HCT116 (cell line): Measurements from ENCODE around the gene TACC2. TPM values are rescaled to one million over a fixed set of nuclear protein-coding genes. Genes with fewer than 3 reads are reported as not detected.

Experiments used
- ATAC-seq: fragments of 200-7000 bp; cut with Tn5 transposase; 2 replicates; pipeline ENCODE4 v1.9.1; 2020; ENCODE audit warnings: mild to moderate bottlenecking, moderate library complexity
- BruUV-seq: library from RNA; stranded (reverse); fragments of 400-500 nt; replicated peaks from 2 replicates; lab custom pipeline; 2021; lab: Mats Ljungman, UMichigan
- CTCF ChIA-PET: fragments of 300-600 bp; sonication (Branson Sonifier 250); formaldehyde crosslinking; loops from one replicate; lab custom pipeline; 2021; ENCODE audit warnings: antibody characterized with exemption; lab: Charles Lee
- POLR2A ChIA-PET: fragments of 300-600, 350-600 bp; sonication (Branson Sonifier 250); formaldehyde crosslinking; loops from one replicate; lab custom pipeline; 2021; ENCODE audit warnings: antibody characterized with exemption; lab: Charles Lee
- RAD21 ChIA-PET, 2 experiments: fragments of 300-600 bp; sonication (Branson Sonifier 250); formaldehyde crosslinking; loops; one replicate each; lab custom pipeline; 2023; ENCODE audit warnings: low total read pairs in 2 of 2; ENCODE audit not compliant: uncharacterized antibody in 2 of 2, unreplicated experiment in 2 of 2, low non-redundant PET in 1 of 2; lab: Charles Lee
- DNase-seq: peaks from one replicate; pipeline ENCODE4 v3.0.0-alpha.2; 2010; ENCODE audit warnings: low read depth, low spot score
- H2AFZ ChIP-seq: fragments of 200-600 bp; shearing (Covaris generic), sonication (generic); 2 replicates; pipeline ENCODE4 v1.6.1; 2017; ENCODE audit warnings: low read depth, mixed run types, mixed read lengths, antibody characterized with exemption, low read length; ENCODE audit not compliant: poor library complexity, severe bottlenecking
- H3K27ac ChIP-seq: 2 replicates; pipeline ENCODE4 v1.5.1; 2012; ENCODE audit warnings: low read depth, low read length
- H3K27me3 ChIP-seq: fragments of 200-600 bp; sonication (generic); 2 replicates; pipeline ENCODE4 v1.6.1; 2016; ENCODE audit warnings: mixed run types, low read length, mixed read lengths; ENCODE audit not compliant: insufficient read depth
- H3K36me3 ChIP-seq, 2 experiments: fragments of 200-500 bp in 1 of 2; fragments of 200-600 bp in 1 of 2; sonication (Bioruptor generic) in 1 of 2; sonication (generic) in 1 of 2; 2 replicates each; pipeline versions ENCODE4 v1.5.1 to v1.6.1; 2014 to 2016; ENCODE audit warnings: low read length in 2 of 2, inconsistent platforms in 1 of 2, mixed read lengths in 1 of 2, mixed run types in 1 of 2; ENCODE audit not compliant: insufficient read depth in 2 of 2, control insufficient read depth in 1 of 2
- H3K4me1 ChIP-seq, 2 experiments: fragments of 200-600 bp in 1 of 2; sonication (generic) in 1 of 2; 2 replicates each; pipeline versions ENCODE4 v1.5.1 to v1.6.1; 2012 to 2017; ENCODE audit warnings: low read length in 2 of 2, inconsistent platforms in 1 of 2, mild to moderate bottlenecking in 1 of 2, mixed read lengths in 1 of 2, mixed run types in 1 of 2, moderate library complexity in 1 of 2; ENCODE audit not compliant: insufficient read depth in 2 of 2, control insufficient read depth in 1 of 2
- H3K4me2 ChIP-seq: fragments of 200-600 bp; sonication (generic); 2 replicates; pipeline ENCODE4 v1.6.1; 2017; ENCODE audit warnings: mixed run types, low read length, mixed read lengths
- H3K4me3 ChIP-seq, 2 experiments: fragments of 200-600 bp in 1 of 2; sonication (generic) in 1 of 2; replicated peaks in 1 of 2; 2 replicates each; pipeline ENCODE4 v1.5.1; 2011 to 2016; ENCODE audit warnings: low read length in 2 of 2, control low read depth in 1 of 2, low read depth in 1 of 2, mild to moderate bottlenecking in 1 of 2, mixed read lengths in 1 of 2, mixed run types in 1 of 2
- H3K79me2 ChIP-seq: fragments of 200-600 bp; sonication (generic); 2 replicates; pipeline ENCODE4 v1.6.1; 2017; ENCODE audit warnings: mild to moderate bottlenecking, mixed run types, low read length, moderate library complexity, mixed read lengths; ENCODE audit not compliant: insufficient read depth
- H3K9ac ChIP-seq: fragments of 200-600 bp; sonication (generic); 2 replicates; pipeline ENCODE4 v1.6.1; 2016; ENCODE audit warnings: low read length, mixed read lengths
- H3K9me2 ChIP-seq: fragments of 200-600 bp; sonication (generic), shearing (Covaris generic); 2 replicates; pipeline ENCODE4 v1.6.1; 2017; ENCODE audit warnings: mixed run types, mild to moderate bottlenecking, moderate library complexity; ENCODE audit not compliant: insufficient read depth
- H3K9me3 ChIP-seq, 2 experiments: fragments of 200-500 bp in 1 of 2; fragments of 200-600 bp in 1 of 2; sonication (Bioruptor generic) in 1 of 2; sonication (generic) in 1 of 2; 2 replicates each; pipeline ENCODE4 v1.6.1; 2014 to 2017; ENCODE audit warnings: low read length in 2 of 2, mixed read lengths in 2 of 2, inconsistent platforms in 1 of 2, low read depth in 1 of 2, mild to moderate bottlenecking in 1 of 2, mixed run types in 1 of 2, moderate library complexity in 1 of 2; ENCODE audit not compliant: control insufficient read depth in 1 of 2, insufficient read depth in 1 of 2
- H4K20me1 ChIP-seq: fragments of 200-600 bp; sonication (generic), shearing (Covaris generic); 2 replicates; pipeline ENCODE4 v1.6.1; 2017; ENCODE audit warnings: mixed run types, mild to moderate bottlenecking, moderate library complexity; ENCODE audit not compliant: insufficient read depth
- ATF3 ChIP-seq: IDR thresholded peaks from 2 replicates; pipeline ENCODE4 v1.6.1; 2012
- CEBPB ChIP-seq: IDR thresholded peaks from 2 replicates; pipeline ENCODE4 v1.6.1; 2012; ENCODE audit warnings: low read depth
- ELF1 ChIP-seq: IDR thresholded peaks from 2 replicates; pipeline ENCODE4 v1.6.1; 2012; ENCODE audit warnings: low read depth, borderline replicate concordance
- EZH2 ChIP-seq: fragments of 200-600 bp; sonication (generic); IDR thresholded peaks from 2 replicates; pipeline ENCODE4 v1.6.1; 2017; ENCODE audit warnings: antibody characterized with exemption, mixed run types
- POLR2AphosphoS5 ChIP-seq: IDR thresholded peaks from 2 replicates; pipeline ENCODE4 v1.6.1; 2011; ENCODE audit warnings: mild to moderate bottlenecking, low read depth, low read length, moderate library complexity
- SP1 ChIP-seq: IDR thresholded peaks from 2 replicates; pipeline ENCODE4 v1.6.1; 2012; ENCODE audit warnings: low read depth
- TCF7L2 ChIP-seq: IDR thresholded peaks from 2 replicates; pipeline ENCODE4 v1.7.0; 2011; ENCODE audit warnings: borderline replicate concordance, inconsistent platforms; ENCODE audit not compliant: insufficient read depth, insufficient read length; ENCODE audit errors: extremely low read depth
- YY1 ChIP-seq: IDR thresholded peaks from 2 replicates; pipeline ENCODE4 v1.6.1; 2011; ENCODE audit warnings: low read length, low read depth, moderate library complexity, mild to moderate bottlenecking; ENCODE audit not compliant: insufficient replicate concordance; ENCODE audit errors: extremely low read depth
- ZFX ChIP-seq: fragments of 450-650 bp; IDR thresholded peaks from 2 replicates; pipeline ENCODE4 v1.6.1; 2017
- ZNF274 ChIP-seq: fragments of 200-500 bp; sonication (Bioruptor generic); IDR thresholded peaks from 2 replicates; pipeline ENCODE4 v1.6.1; 2014; ENCODE audit warnings: mild to moderate bottlenecking, low read depth, low read length, inconsistent platforms
- intact Hi-C: fragments of 100-400 bp; cut with micrococcal nuclease; formaldehyde crosslinking; loops from 2 replicates; pipeline ENCODE4 v1.10.0; 2022
- total RNA-seq: library from RNA; stranded (reverse); gene quantifications from one replicate; pipeline ENCODE4 v1.2.1, GENCODE V29; 2021; ENCODE audit not compliant: unreplicated experiment
- TF ChIP-seq, protein P1 (sequence below), 3 experiments: fragments of 200-600 bp in 1 of 3; sonication (generic) in 1 of 3; IDR thresholded peaks in 2 of 3; conservative IDR thresholded peaks in 1 of 3; 2 replicates each; pipeline ENCODE4 v1.5.1; 2012 to 2017; ENCODE audit warnings: low read depth in 2 of 3, low read length in 2 of 3, antibody characterized with exemption in 1 of 3, borderline replicate concordance in 1 of 3, control low read depth in 1 of 3, mild to moderate bottlenecking in 1 of 3, mixed read lengths in 1 of 3, mixed run types in 1 of 3, moderate library complexity in 1 of 3; ENCODE audit not compliant: insufficient read depth in 1 of 3
- TF ChIP-seq, protein P2 (sequence below): IDR thresholded peaks from 2 replicates; pipeline ENCODE4 v1.6.1; 2012; ENCODE audit warnings: low read depth

Gene TACC2
- total RNA-seq, 1 experiment from 2014 or later, result 38.6 TPM

DNA sequence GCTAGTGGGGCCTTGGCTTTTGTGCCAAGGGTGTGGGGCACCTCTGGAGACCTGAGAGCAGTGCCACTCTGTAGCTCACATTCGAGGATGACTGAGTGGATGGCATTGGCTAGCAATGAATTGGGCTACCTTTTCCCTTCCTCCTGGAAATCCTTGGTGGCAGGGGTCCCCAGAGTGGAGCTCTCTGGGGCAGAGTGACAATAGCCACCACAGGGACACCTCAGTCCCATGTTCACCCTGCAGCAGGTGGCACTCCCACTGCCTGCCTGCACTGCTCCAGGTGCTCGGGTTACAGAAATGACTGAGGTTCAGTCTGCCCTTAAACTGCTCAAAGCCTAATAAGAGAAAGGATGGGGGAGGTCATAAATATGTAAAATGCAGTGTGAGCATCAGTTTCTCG lies 300.0 kb downstream of the TACC2 start:
- no peak for DNase-seq
- Histone ChIP-seq H3K36me3 (no peaks in the 10 kb centered on the region), H3K4me3 (no peak overlapping the region), H3K9me3 (no peaks in the 10 kb centered on the region), H3K9ac (no peak overlapping the region), H3K27me3 (no peaks in the 10 kb centered on the region), H2AFZ (no peak overlapping the region), H3K4me2 (no peak overlapping the region), H3K4me1 (peaks cover 4 to 27% of the 10 kb centered on the region in 2 experiments), H4K20me1 (no peaks in the 10 kb centered on the region), H3K27ac (no peak overlapping the region), H3K79me2 (no peaks in the 10 kb centered on the region), H3K9me2 (no peaks in the 10 kb centered on the region)
- no peak for TF ChIP-seq EZH2
- TF ChIP-seq, protein P1, sequence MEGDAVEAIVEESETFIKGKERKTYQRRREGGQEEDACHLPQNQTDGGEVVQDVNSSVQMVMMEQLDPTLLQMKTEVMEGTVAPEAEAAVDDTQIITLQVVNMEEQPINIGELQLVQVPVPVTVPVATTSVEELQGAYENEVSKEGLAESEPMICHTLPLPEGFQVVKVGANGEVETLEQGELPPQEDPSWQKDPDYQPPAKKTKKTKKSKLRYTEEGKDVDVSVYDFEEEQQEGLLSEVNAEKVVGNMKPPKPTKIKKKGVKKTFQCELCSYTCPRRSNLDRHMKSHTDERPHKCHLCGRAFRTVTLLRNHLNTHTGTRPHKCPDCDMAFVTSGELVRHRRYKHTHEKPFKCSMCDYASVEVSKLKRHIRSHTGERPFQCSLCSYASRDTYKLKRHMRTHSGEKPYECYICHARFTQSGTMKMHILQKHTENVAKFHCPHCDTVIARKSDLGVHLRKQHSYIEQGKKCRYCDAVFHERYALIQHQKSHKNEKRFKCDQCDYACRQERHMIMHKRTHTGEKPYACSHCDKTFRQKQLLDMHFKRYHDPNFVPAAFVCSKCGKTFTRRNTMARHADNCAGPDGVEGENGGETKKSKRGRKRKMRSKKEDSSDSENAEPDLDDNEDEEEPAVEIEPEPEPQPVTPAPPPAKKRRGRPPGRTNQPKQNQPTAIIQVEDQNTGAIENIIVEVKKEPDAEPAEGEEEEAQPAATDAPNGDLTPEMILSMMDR (IDR thresholded peaks at IDR 0.05 in 2 of 3, conservative IDR thresholded peaks at IDR 0.05 in 1 of 3; ENCODE audit: borderline replicate concordance in 1 of 3, insufficient read depth in 1 of 3, low read depth in 2 of 3, low read length in 2 of 3), result no peak
- TF ChIP-seq ZNF274, result no peak
- TF ChIP-seq YY1, result no peak
- no peak for TF ChIP-seq ZFX
- POLR2A ChIA-PET, result no interaction called here
- RAD21 ChIA-PET, result no interaction called here
- intact Hi-C loops, result no loop called here
- CTCF ChIA-PET, result interaction anchor here (2.0 to 2.1 kb wide), 2 partner anchors 9 to 10 kb away, joined by 4 to 6 read pairs; no protein-coding TSS in a partner anchor
- BruUV-seq, result no TSS peak
- no peak for ATAC-seq

GRCh38 chr10:122290334-122290733 lies 301.4 kb downstream of the TACC2 start:
- ChIA-PET POLR2A (interaction anchor here (0.9 kb wide), 1 partner anchor 10 kb away, joined by 3 read pairs; no protein-coding TSS in a partner anchor), CTCF (interaction anchor here (1.3 kb wide), 1 partner anchor 275 kb away, joined by 3 read pairs; no protein-coding TSS in a partner anchor), RAD21 (no interaction called here)
- DNase-seq, result no peak
- no peak overlapping the region for H3K9ac ChIP-seq
- H4K20me1 ChIP-seq, result no peaks in the 10 kb centered on the region
- no peaks in the 10 kb centered on the region for H3K9me2 ChIP-seq
- no TSS peak for BruUV-seq
- H3K4me3 ChIP-seq, result no peak overlapping the region
- H3K27me3 ChIP-seq, result no peaks in the 10 kb centered on the region
- H3K4me2 ChIP-seq, result no peak overlapping the region
- H3K9me3 ChIP-seq, result no peaks in the 10 kb centered on the region
- peaks cover 4 to 32% of the 10 kb centered on the region in 2 experiments for H3K4me1 ChIP-seq
- H3K79me2 ChIP-seq, result no peaks in the 10 kb centered on the region
- no peak overlapping the region for H2AFZ ChIP-seq
- intact Hi-C loops, result no loop called here
- no peak overlapping the region for H3K27ac ChIP-seq
- no peak for ATAC-seq
- no peaks in the 10 kb centered on the region for H3K36me3 ChIP-seq
- TF ChIP-seq POLR2AphosphoS5 (no peak), ATF3 (no peak), CEBPB (no peak), YY1 (no peak), EZH2 (no peak), SP1 (no peak), ELF1 (no peak), ZFX (no peak), TCF7L2 (no peak), ZNF274 (no peak)
- TF ChIP-seq, protein P2, sequence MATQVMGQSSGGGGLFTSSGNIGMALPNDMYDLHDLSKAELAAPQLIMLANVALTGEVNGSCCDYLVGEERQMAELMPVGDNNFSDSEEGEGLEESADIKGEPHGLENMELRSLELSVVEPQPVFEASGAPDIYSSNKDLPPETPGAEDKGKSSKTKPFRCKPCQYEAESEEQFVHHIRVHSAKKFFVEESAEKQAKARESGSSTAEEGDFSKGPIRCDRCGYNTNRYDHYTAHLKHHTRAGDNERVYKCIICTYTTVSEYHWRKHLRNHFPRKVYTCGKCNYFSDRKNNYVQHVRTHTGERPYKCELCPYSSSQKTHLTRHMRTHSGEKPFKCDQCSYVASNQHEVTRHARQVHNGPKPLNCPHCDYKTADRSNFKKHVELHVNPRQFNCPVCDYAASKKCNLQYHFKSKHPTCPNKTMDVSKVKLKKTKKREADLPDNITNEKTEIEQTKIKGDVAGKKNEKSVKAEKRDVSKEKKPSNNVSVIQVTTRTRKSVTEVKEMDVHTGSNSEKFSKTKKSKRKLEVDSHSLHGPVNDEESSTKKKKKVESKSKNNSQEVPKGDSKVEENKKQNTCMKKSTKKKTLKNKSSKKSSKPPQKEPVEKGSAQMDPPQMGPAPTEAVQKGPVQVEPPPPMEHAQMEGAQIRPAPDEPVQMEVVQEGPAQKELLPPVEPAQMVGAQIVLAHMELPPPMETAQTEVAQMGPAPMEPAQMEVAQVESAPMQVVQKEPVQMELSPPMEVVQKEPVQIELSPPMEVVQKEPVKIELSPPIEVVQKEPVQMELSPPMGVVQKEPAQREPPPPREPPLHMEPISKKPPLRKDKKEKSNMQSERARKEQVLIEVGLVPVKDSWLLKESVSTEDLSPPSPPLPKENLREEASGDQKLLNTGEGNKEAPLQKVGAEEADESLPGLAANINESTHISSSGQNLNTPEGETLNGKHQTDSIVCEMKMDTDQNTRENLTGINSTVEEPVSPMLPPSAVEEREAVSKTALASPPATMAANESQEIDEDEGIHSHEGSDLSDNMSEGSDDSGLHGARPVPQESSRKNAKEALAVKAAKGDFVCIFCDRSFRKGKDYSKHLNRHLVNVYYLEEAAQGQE, result no peak
